Tibial nerve (tissue), 4 donors: ENCODE measurements around the gene CGNL1. TPM values are rescaled to one million over a fixed set of nuclear protein-coding genes. Genes with fewer than 3 reads are reported as not detected.

Experiments
- DNase-seq, 2 donors: peaks; one replicate each; pipeline ENCODE4 v3.0.0-alpha.2; 2019; ENCODE audit warnings: low spot score in 2 of 2
- H3K27ac ChIP-seq, 4 donors: fragments of 200-600 bp; sonication (generic) in 3 of 4; one replicate each; pipeline ENCODE4 v1.5.1; 2017 to 2019; ENCODE audit warnings: mild to moderate bottlenecking in 1 of 4
- H3K27me3 ChIP-seq, 2 donors: fragments of 200-600 bp; sonication (generic) in 1 of 2; one replicate each; pipeline versions ENCODE4 v1.5.1 to v1.6.0; 2017 to 2019
- H3K36me3 ChIP-seq, 3 donors: fragments of 200-600 bp; sonication (generic); one replicate each; pipeline ENCODE4 v1.5.1; 2018 to 2019
- H3K4me1 ChIP-seq, 4 donors: fragments of 200-600 bp; sonication (generic) in 3 of 4; one replicate each; pipeline ENCODE4 v1.5.1; 2017 to 2019
- H3K4me3 ChIP-seq, 4 donors: fragments of 200-600 bp; sonication (generic) in 3 of 4; one replicate each; pipeline ENCODE4 v1.5.1; 2017 to 2019; ENCODE audit warnings: mild to moderate bottlenecking in 1 of 4, moderate library complexity in 1 of 4
- H3K9me3 ChIP-seq, 4 donors: fragments of 200-600 bp; sonication (generic) in 3 of 4; one replicate each; pipeline ENCODE4 v1.5.1; 2017 to 2019
- EP300 ChIP-seq, 2 donors: sonication (generic); formaldehyde crosslinking; IDR thresholded peaks; one replicate each; pipeline ENCODE4 v1.6.1; 2017; ENCODE audit warnings: antibody characterized with exemption in 2 of 2, mild to moderate bottlenecking in 1 of 2
- POLR2A ChIP-seq, 2 donors: fragments of 450-650 bp; IDR thresholded peaks; one replicate each; pipeline ENCODE4 v1.6.1; 2017; ENCODE audit warnings: antibody characterized with exemption in 2 of 2, mild to moderate bottlenecking in 2 of 2, moderate library complexity in 2 of 2
- WGBS, 2 donors: methylation state at CpG; one replicate each; pipeline ENCODE4 v1.1.5; 2018; 5-methylcytosine and 5-hydroxymethylcytosine counted together
- total RNA-seq, 4 donors: library from RNA; depleted of rRNA; stranded (reverse); fragments of >200 nt; gene quantifications; one replicate each; pipeline ENCODE4 v1.1.0, GENCODE V29; 2016
- TF ChIP-seq, protein P1 (sequence below), 5 experiments: fragments of 200-600 bp in 3 of 5; fragments of 450-650 bp in 2 of 5; sonication (generic) in 3 of 5; IDR thresholded peaks; one replicate each; pipeline ENCODE4 v1.5.1; 2016 to 2019; ENCODE audit warnings: antibody characterized with exemption in 5 of 5, mild to moderate bottlenecking in 3 of 5, moderate library complexity in 2 of 5

Gene CGNL1
- total RNA-seq, 4 donors from 2014 or later, result 15.9 to 36.7 (median 29.2) TPM

- 85 to 90% methylated on average over 2 of the region's 2 CpGs for WGBS, 2 donors
- H3K9me3 ChIP-seq, result no peaks in the 10 kb centered on the region
- no peaks in the 10 kb centered on the region for H3K36me3 ChIP-seq
- peak overlapping the region in 1 of 4 donors; percentile 43 for H3K27ac ChIP-seq
- DNase-seq, result no peak
- no peak overlapping the region for H3K4me3 ChIP-seq
- TF ChIP-seq, protein P1, sequence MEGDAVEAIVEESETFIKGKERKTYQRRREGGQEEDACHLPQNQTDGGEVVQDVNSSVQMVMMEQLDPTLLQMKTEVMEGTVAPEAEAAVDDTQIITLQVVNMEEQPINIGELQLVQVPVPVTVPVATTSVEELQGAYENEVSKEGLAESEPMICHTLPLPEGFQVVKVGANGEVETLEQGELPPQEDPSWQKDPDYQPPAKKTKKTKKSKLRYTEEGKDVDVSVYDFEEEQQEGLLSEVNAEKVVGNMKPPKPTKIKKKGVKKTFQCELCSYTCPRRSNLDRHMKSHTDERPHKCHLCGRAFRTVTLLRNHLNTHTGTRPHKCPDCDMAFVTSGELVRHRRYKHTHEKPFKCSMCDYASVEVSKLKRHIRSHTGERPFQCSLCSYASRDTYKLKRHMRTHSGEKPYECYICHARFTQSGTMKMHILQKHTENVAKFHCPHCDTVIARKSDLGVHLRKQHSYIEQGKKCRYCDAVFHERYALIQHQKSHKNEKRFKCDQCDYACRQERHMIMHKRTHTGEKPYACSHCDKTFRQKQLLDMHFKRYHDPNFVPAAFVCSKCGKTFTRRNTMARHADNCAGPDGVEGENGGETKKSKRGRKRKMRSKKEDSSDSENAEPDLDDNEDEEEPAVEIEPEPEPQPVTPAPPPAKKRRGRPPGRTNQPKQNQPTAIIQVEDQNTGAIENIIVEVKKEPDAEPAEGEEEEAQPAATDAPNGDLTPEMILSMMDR (IDR thresholded peaks at IDR 0.05), result no peak
- TF ChIP-seq POLR2A (IDR thresholded peaks at IDR 0.05) (no peak), EP300 (IDR thresholded peaks at IDR 0.05) (no peak)
- H3K27me3 ChIP-seq, result peaks cover 0 to 24% of the 10 kb centered on the region in 2 donors
- H3K4me1 ChIP-seq, result peaks cover 0 to 45% (median 2%) of the 10 kb centered on the region in 4 donors
These were observed 4.5 kb downstream of the CGNL1 start for GRCh38 chr15:57380854-57381253.

DNA sequence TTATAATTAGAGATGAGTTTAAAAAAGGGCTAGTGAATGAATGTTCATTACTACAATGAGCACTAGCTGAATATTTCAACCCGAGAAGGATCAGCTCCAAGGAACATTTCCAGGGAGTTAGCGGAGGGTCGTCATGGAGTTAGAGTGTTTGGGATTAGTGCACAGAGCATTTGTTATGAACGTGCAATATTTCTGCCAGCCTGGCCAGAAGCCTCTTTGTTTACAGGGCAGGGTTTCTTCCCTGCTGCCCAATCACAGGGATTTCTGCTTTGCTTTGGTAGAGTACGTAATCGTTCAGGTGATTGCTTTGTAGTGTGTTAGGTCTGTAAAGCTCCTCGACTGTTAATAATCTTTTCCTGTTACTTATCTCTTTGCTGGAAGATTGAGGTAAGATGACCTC, 5.9 kb downstream of the CGNL1 start:
- H3K9me3 ChIP-seq, result no peaks in the 10 kb centered on the region
- no peak overlapping the region for H3K4me3 ChIP-seq
- no peak for TF ChIP-seq POLR2A (IDR thresholded peaks at IDR 0.05)
- TF ChIP-seq, protein P1 (IDR thresholded peaks at IDR 0.05), result no peak
- no peak for TF ChIP-seq EP300 (IDR thresholded peaks at IDR 0.05)
- 28 to 32% methylated on average over 7 of the region's 7 CpGs for WGBS, 2 donors
- peaks cover 0 to 47% (median 0%) of the 10 kb centered on the region in 4 donors for H3K4me1 ChIP-seq
- H3K27ac ChIP-seq, result peak overlapping the region in 2 of 4 donors; percentile 4 to 43
- H3K27me3 ChIP-seq, result peaks cover 0 to 14% of the 10 kb centered on the region in 2 donors
- no peak for DNase-seq
- H3K36me3 ChIP-seq, result no peaks in the 10 kb centered on the region

DNA sequence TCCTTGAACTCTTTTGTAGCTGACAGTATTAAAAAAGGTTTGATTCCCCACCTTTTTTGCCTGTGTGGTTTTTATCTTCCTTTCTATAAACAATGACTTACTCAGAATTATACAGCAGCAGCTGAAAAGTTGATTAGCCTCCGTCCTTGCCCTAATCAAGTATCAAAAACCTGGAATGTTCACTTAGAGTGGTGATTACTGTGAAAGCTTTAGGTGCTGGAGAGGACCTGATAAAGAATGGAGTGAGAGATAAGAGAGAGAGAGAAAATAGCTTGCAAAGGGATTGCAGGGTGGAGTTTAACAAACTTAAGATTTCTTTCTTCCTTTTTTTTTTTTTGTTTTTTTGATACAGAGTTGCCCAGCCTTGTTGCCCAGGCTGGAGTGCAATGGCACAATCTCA, 6.7 kb downstream of the CGNL1 start:
- Histone ChIP-seq H3K36me3 (no peaks in the 10 kb centered on the region), H3K4me3 (no peak overlapping the region), H3K27me3 (peaks cover 0 to 7% of the 10 kb centered on the region in 2 donors), H3K9me3 (no peaks in the 10 kb centered on the region), H3K27ac (peak overlapping the region in 1 of 4 donors; percentile 43), H3K4me1 (peaks cover 0 to 46% (median 0%) of the 10 kb centered on the region in 4 donors)
- WGBS, 2 donors, result 66 to 67% methylated on average over 1 of the region's 1 CpG
- DNase-seq, result no peak
- TF ChIP-seq EP300 (IDR thresholded peaks at IDR 0.05), result no peak
- TF ChIP-seq, protein P1 (IDR thresholded peaks at IDR 0.05), result no peak
- TF ChIP-seq POLR2A (IDR thresholded peaks at IDR 0.05), result no peak

DNA sequence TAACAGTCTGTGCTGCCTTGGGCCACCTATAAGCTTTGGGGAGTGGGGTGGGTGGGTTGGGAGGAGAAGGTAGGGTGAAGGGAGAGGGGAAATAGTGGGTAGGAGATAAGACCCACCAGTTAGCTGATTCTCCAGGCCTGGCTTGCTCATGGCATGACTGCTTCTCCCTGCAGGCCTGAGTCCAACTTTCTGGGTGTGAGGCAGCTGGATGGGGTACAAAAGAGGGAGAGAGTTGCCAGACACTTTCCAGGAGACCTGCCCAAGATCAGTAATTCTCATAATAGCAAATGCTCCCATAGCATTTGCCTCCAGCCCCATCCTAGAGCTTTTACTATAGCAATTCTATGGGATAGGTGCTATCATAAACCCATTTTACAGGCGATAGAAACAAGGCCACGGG, 7.7 kb downstream of the CGNL1 start:
- Histone ChIP-seq H3K36me3 (no peaks in the 10 kb centered on the region), H3K4me3 (no peak overlapping the region), H3K27ac (no peak overlapping the region), H3K27me3 (no peaks in the 10 kb centered on the region), H3K9me3 (no peaks in the 10 kb centered on the region), H3K4me1 (peaks cover 0 to 48% (median 0%) of the 10 kb centered on the region in 4 donors)
- WGBS, 2 donors, result 84 to 89% methylated on average over 2 of the region's 2 CpGs
- TF ChIP-seq EP300 (IDR thresholded peaks at IDR 0.05) (no peak), POLR2A (IDR thresholded peaks at IDR 0.05) (no peak)
- TF ChIP-seq, protein P1 (IDR thresholded peaks at IDR 0.05), result no peak
- DNase-seq, result no peak

- Histone ChIP-seq H3K4me3 (no peak overlapping the region), H3K4me1 (peaks cover 0 to 45% (median 0%) of the 10 kb centered on the region in 4 donors), H3K9me3 (no peaks in the 10 kb centered on the region), H3K27ac (no peak overlapping the region), H3K36me3 (no peaks in the 10 kb centered on the region), H3K27me3 (no peaks in the 10 kb centered on the region)
- no peak for DNase-seq
- TF ChIP-seq POLR2A (IDR thresholded peaks at IDR 0.05), result no peak
- TF ChIP-seq EP300 (IDR thresholded peaks at IDR 0.05), result no peak
- TF ChIP-seq, protein P1 (IDR thresholded peaks at IDR 0.05), result no peak
- 41 to 65% methylated on average over 2 of the region's 2 CpGs for WGBS, 2 donors
These were observed 8.5 kb downstream of the CGNL1 start for GRCh38 chr15:57384816-57385215.
